Fibroblast of lung (primary cell): Measurements from ENCODE around the gene SETBP1.

Experiments
- CTCF ChIP-seq, 2 donors: IDR thresholded peaks in 1 of 2; conservative IDR thresholded peaks in 1 of 2; 1 replicate in 1 of 2; 2 replicates in 1 of 2; pipeline ENCODE4 v1.5.1; 2011 to 2012; ENCODE audit warnings: low read length in 2 of 2, control low read depth in 1 of 2, inconsistent platforms in 1 of 2, low read depth in 1 of 2, mild to moderate bottlenecking in 1 of 2
- EZH2 ChIP-seq: IDR thresholded peaks from 2 replicates; pipeline ENCODE4 v1.5.1; 2012; ENCODE audit warnings: low read length, control low read depth, mild to moderate bottlenecking; ENCODE audit errors: missing control alignments

- no peak for TF ChIP-seq CTCF (conservative IDR thresholded peaks at IDR 0.05 in 1 of 2, IDR thresholded peaks at IDR 0.05 in 1 of 2; ENCODE audit: low read depth in 1 of 2, low read length in 2 of 2)
- TF ChIP-seq EZH2, result no peak
These were observed 204.8 kb downstream of the SETBP1 start for GRCh38 chr18:44885507-44885906.
